ENCODE results near the gene LRRC55.

- TF ChIP-seq, protein P1, sequence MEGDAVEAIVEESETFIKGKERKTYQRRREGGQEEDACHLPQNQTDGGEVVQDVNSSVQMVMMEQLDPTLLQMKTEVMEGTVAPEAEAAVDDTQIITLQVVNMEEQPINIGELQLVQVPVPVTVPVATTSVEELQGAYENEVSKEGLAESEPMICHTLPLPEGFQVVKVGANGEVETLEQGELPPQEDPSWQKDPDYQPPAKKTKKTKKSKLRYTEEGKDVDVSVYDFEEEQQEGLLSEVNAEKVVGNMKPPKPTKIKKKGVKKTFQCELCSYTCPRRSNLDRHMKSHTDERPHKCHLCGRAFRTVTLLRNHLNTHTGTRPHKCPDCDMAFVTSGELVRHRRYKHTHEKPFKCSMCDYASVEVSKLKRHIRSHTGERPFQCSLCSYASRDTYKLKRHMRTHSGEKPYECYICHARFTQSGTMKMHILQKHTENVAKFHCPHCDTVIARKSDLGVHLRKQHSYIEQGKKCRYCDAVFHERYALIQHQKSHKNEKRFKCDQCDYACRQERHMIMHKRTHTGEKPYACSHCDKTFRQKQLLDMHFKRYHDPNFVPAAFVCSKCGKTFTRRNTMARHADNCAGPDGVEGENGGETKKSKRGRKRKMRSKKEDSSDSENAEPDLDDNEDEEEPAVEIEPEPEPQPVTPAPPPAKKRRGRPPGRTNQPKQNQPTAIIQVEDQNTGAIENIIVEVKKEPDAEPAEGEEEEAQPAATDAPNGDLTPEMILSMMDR (IDR thresholded peaks at IDR 0.05), result no peak
- TF ChIP-seq POLR2A (IDR thresholded peaks at IDR 0.05), result no peak
Observed at GRCh38 chr11:57140568-57140967, 41.2 kb upstream of the LRRC55 start.
